ENCODE measurements around the gene TCEA3.

DNA sequence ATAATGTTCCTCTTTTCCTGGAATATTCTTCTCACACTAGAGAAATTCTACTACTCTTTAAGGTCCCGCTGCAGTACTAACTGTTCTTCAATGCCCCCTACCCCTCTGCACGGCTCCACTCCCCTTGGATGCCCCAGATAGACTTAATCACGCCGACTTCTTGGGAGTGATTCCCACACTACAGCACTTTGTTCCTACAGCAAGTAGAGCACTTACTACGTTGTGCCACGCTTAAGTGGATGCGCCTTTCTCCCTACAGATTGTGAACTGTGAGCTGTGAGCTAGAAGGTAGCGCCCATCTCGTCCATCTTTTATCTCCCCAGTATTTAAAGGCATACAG is 57.1 kb downstream of the TCEA3 start:
- TF ChIP-seq, protein P1, sequence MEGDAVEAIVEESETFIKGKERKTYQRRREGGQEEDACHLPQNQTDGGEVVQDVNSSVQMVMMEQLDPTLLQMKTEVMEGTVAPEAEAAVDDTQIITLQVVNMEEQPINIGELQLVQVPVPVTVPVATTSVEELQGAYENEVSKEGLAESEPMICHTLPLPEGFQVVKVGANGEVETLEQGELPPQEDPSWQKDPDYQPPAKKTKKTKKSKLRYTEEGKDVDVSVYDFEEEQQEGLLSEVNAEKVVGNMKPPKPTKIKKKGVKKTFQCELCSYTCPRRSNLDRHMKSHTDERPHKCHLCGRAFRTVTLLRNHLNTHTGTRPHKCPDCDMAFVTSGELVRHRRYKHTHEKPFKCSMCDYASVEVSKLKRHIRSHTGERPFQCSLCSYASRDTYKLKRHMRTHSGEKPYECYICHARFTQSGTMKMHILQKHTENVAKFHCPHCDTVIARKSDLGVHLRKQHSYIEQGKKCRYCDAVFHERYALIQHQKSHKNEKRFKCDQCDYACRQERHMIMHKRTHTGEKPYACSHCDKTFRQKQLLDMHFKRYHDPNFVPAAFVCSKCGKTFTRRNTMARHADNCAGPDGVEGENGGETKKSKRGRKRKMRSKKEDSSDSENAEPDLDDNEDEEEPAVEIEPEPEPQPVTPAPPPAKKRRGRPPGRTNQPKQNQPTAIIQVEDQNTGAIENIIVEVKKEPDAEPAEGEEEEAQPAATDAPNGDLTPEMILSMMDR (optimal IDR thresholded peaks at IDR 0.05 in 1 of 3, IDR thresholded peaks at IDR 0.05 in 1 of 3, conservative IDR thresholded peaks at IDR 0.05 in 1 of 3; ENCODE audit: extremely low read depth in 1 of 3, insufficient read depth in 2 of 3, low read length in 3 of 3): no peak
- TF ChIP-seq EZH2 (IDR thresholded peaks at IDR 0.05; ENCODE audit: low read length): no peak

Data from keratinocyte (primary cell).